Trophoblast cell (in vitro differentiated cells and primary cell): ENCODE measurements around the gene RBM18.

Experiments used
- DNase-seq, 2 donors: peaks; one replicate each; pipeline ENCODE4 v3.0.0-alpha.2; 2016
- H2AFZ ChIP-seq: 2 replicates; pipeline ENCODE4 v1.6.1; 2013; ENCODE audit warnings: low read length, moderate library complexity, mild to moderate bottlenecking; ENCODE audit not compliant: insufficient read depth, poor library complexity
- H2AK5ac ChIP-seq: 2 replicates; pipeline ENCODE4 v1.6.1; 2013; ENCODE audit warnings: mild to moderate bottlenecking, low read length
- H2BK120ac ChIP-seq: 2 replicates; pipeline ENCODE4 v1.6.1; 2013; ENCODE audit warnings: low read length, mild to moderate bottlenecking, moderate library complexity; ENCODE audit not compliant: insufficient read depth, poor library complexity
- H2BK12ac ChIP-seq: 2 replicates; pipeline ENCODE4 v1.6.1; 2013; ENCODE audit warnings: mild to moderate bottlenecking, low read length, moderate library complexity
- H2BK5ac ChIP-seq: 2 replicates; pipeline ENCODE4 v1.6.1; 2013; ENCODE audit warnings: low read length, low read depth, moderate library complexity, mild to moderate bottlenecking; ENCODE audit not compliant: poor library complexity
- H3K14ac ChIP-seq: 2 replicates; pipeline ENCODE4 v1.6.1; 2013; ENCODE audit warnings: mild to moderate bottlenecking, low read length
- H3K18ac ChIP-seq: 2 replicates; pipeline ENCODE4 v1.6.1; 2013; ENCODE audit warnings: mild to moderate bottlenecking, low read length
- H3K23ac ChIP-seq: 2 replicates; pipeline ENCODE4 v1.6.1; 2013; ENCODE audit warnings: low read length
- H3K27ac ChIP-seq: 2 replicates; pipeline ENCODE4 v1.5.1; 2013; ENCODE audit warnings: low read depth, mild to moderate bottlenecking, inconsistent platforms, low read length, moderate library complexity
- H3K27me3 ChIP-seq: 2 replicates; pipeline ENCODE4 v1.6.1; 2013; ENCODE audit warnings: inconsistent platforms, mild to moderate bottlenecking, low read length, moderate library complexity; ENCODE audit not compliant: insufficient read depth
- H3K36me3 ChIP-seq, 2 experiments: 1 replicate in 1 of 2; 2 replicates in 1 of 2; pipeline ENCODE4 v1.6.1; 2013; ENCODE audit warnings: low read length in 2 of 2, mild to moderate bottlenecking in 2 of 2, moderate library complexity in 1 of 2; ENCODE audit not compliant: insufficient read depth in 2 of 2, control insufficient read depth in 1 of 2
- H3K4ac ChIP-seq: 2 replicates; pipeline ENCODE4 v1.6.1; 2013; ENCODE audit warnings: low read depth, mild to moderate bottlenecking, low read length, moderate library complexity
- H3K4me1 ChIP-seq, 2 experiments: 1 replicate in 1 of 2; 2 replicates in 1 of 2; pipeline ENCODE4 v1.6.1; 2013; ENCODE audit warnings: low read length in 2 of 2, mild to moderate bottlenecking in 2 of 2, moderate library complexity in 1 of 2; ENCODE audit not compliant: insufficient read depth in 2 of 2, control insufficient read depth in 1 of 2
- H3K4me2 ChIP-seq: 2 replicates; pipeline ENCODE4 v1.6.1; 2013; ENCODE audit warnings: inconsistent platforms, mild to moderate bottlenecking, low read length, moderate library complexity
- H3K4me3 ChIP-seq: 2 replicates; pipeline ENCODE4 v1.5.1; 2013; ENCODE audit warnings: mild to moderate bottlenecking, low read depth, low read length, inconsistent platforms
- H3K79me1 ChIP-seq: one replicate; pipeline ENCODE4 v1.6.1; 2013; ENCODE audit warnings: low read length
- H3K79me2 ChIP-seq: 2 replicates; pipeline ENCODE4 v1.6.1; 2013; ENCODE audit warnings: low read length, mild to moderate bottlenecking; ENCODE audit not compliant: control insufficient read depth, insufficient read depth, poor library complexity
- H3K9ac ChIP-seq: 2 replicates; pipeline ENCODE4 v1.6.1; 2013; ENCODE audit warnings: mild to moderate bottlenecking, low read length
- H3K9me3 ChIP-seq: 2 replicates; pipeline ENCODE4 v1.6.1; 2013; ENCODE audit warnings: low read depth, mild to moderate bottlenecking, control low read depth, inconsistent platforms, low read length; ENCODE audit not compliant: insufficient read depth
- H4K12ac ChIP-seq: 2 replicates; pipeline ENCODE4 v1.6.1; 2013; ENCODE audit warnings: low read depth, mild to moderate bottlenecking, low read length, moderate library complexity
- H4K8ac ChIP-seq: 2 replicates; pipeline ENCODE4 v1.6.1; 2013; ENCODE audit warnings: low read depth, mild to moderate bottlenecking, low read length, moderate library complexity
- H4K91ac ChIP-seq: one replicate; pipeline ENCODE4 v1.6.1; 2013; ENCODE audit warnings: low read depth, mild to moderate bottlenecking, low read length, moderate library complexity
- WGBS: extraction: QIAGEN DNeasy Blood & Tissue Kit; methylation state at CpG from one replicate; pipeline ENCODE4 v1.1.7; 2013; ENCODE audit warnings: missing lambda C conversion rate; ENCODE audit not compliant: insufficient read length, insufficient coverage; ENCODE audit errors: extremely low coverage; 5-methylcytosine and 5-hydroxymethylcytosine counted together

Gene RBM18

GRCh38 chr9:122222791-122223190, 41.8 kb downstream of the RBM18 start:
- Histone ChIP-seq H3K9ac (no peak overlapping the region), H4K12ac (no peak overlapping the region), H3K18ac (no peak overlapping the region), H3K79me2 (no peaks in the 10 kb centered on the region), H2BK5ac (no peak overlapping the region), H2BK12ac (no peak overlapping the region), H3K27ac (no peak overlapping the region), H3K4me1 (peaks cover 6% of the 10 kb centered on the region in 2 experiments), H3K36me3 (no peaks in the 10 kb centered on the region), H3K4me3 (no peak overlapping the region), H2AFZ (no peak overlapping the region), H4K8ac (no peak overlapping the region), H3K14ac (no peak overlapping the region), H4K91ac (no peak overlapping the region), H3K27me3 (peaks cover 95% of the 10 kb centered on the region), H2BK120ac (no peak overlapping the region), H3K9me3 (peaks cover 15% of the 10 kb centered on the region), H3K4me2 (no peak overlapping the region), H2AK5ac (no peak overlapping the region), H3K4ac (no peak overlapping the region), H3K79me1 (no peaks in the 10 kb centered on the region), H3K23ac (no peak overlapping the region)
- no peak for DNase-seq
- no CpG with 5 or more reads among the region's 5 CpGs for WGBS

- Histone ChIP-seq H3K79me2 (no peaks in the 10 kb centered on the region), H3K18ac (no peak overlapping the region), H3K27me3 (peaks cover 95% of the 10 kb centered on the region), H2BK120ac (no peak overlapping the region), H3K23ac (no peak overlapping the region), H3K36me3 (no peaks in the 10 kb centered on the region), H3K4ac (no peak overlapping the region), H2AFZ (no peak overlapping the region), H4K12ac (no peak overlapping the region), H2AK5ac (no peak overlapping the region), H3K4me3 (no peak overlapping the region), H4K91ac (no peak overlapping the region), H3K4me1 (peaks cover 6% of the 10 kb centered on the region in 2 experiments), H4K8ac (no peak overlapping the region), H3K9me3 (peaks cover 16% of the 10 kb centered on the region), H2BK12ac (no peak overlapping the region), H3K9ac (no peak overlapping the region), H3K79me1 (no peaks in the 10 kb centered on the region), H3K4me2 (no peak overlapping the region), H3K14ac (no peak overlapping the region), H3K27ac (no peak overlapping the region), H2BK5ac (no peak overlapping the region)
- WGBS: no CpG with 5 or more reads among the region's 27 CpGs
- DNase-seq: no peak
Observed at GRCh38 chr9:122221183-122221811, 43.3 kb downstream of the RBM18 start.

DNA sequence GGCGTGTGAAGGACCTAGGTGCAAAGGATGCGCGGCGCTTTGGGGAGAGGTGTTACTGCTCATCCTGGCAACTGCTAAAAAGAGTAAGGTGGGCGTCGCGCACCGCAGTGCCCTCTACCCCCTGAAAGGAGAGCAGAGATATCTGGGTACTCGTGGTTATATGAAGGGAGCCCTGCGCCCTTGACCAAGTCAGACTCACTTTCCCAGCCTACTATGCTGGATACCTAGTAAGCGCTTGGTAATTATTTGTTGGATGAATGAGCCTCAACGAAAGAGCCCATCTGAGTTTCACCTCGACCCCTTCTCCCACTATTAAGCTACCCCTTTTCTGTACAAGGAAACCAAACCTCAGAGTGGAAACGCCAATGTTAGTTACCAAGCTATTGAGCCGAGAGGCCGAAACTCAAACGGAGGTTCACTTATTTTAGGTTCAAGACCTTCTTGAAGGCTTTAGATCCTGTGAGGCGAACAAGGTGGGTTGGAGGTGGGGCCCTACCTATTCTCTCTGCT, 43.9 kb downstream of the RBM18 start:
- Histone ChIP-seq H3K4me1 (peaks cover 2 to 6% of the 10 kb centered on the region in 2 experiments), H3K36me3 (no peaks in the 10 kb centered on the region), H3K27ac (no peak overlapping the region), H3K79me1 (no peaks in the 10 kb centered on the region), H3K4me3 (no peak overlapping the region), H3K9ac (no peak overlapping the region), H2BK120ac (no peak overlapping the region), H2AK5ac (no peak overlapping the region), H3K27me3 (peaks cover 95% of the 10 kb centered on the region), H3K79me2 (no peaks in the 10 kb centered on the region), H3K4me2 (no peak overlapping the region), H3K9me3 (peaks cover 16% of the 10 kb centered on the region), H3K18ac (no peak overlapping the region), H2BK5ac (no peak overlapping the region), H3K14ac (no peak overlapping the region), H4K12ac (no peak overlapping the region), H3K23ac (no peak overlapping the region), H4K91ac (no peak overlapping the region), H2AFZ (no peak overlapping the region), H4K8ac (no peak overlapping the region), H2BK12ac (no peak overlapping the region), H3K4ac (no peak overlapping the region)
- DNase-seq: no peak
- no CpG with 5 or more reads among the region's 18 CpGs for WGBS

DNA sequence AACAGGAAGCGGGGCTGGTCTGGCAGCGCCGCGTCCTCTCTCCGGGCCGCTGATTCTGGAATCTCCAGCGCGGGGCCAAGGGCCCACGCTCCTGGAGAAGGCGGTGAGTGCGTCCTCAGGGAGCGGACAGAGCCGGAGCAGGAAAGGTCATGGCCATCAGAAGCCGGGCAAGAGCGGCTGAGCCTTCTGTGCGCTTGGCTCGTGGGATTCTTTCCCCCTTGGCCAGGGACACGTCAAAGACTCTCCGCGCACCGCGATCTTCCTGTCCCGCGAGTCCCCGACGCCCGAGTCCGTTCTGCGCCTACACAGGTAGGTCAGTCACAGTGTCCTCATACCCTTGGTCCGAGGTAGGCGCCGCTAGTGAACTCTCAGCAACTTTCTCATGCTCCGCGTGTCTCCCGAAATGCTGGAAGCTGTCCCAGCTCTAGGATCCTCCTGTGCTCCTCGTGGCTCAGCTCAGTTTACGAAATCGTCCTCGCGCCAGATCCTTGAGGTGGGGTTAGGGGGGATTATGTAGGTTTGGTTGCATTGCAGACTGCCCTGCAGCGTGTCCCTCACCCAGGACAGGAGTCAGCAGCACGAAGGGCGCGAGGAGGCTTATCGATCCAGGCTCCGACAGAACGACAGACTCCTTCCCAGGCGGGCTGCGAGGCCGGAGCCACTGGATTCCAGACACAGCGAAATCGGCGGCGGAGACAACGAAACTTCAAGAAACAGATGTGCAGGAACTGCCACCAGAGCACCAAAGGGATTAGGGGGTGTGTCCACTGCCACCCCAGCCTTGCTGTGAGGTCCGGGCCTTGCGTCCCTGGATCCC, 44.6 kb downstream of the RBM18 start:
- Histone ChIP-seq H3K27me3 (peaks cover 93% of the 10 kb centered on the region), H2AFZ (no peak overlapping the region), H4K8ac (no peak overlapping the region), H2BK120ac (no peak overlapping the region), H4K91ac (no peak overlapping the region), H3K4ac (no peak overlapping the region), H3K36me3 (no peaks in the 10 kb centered on the region), H3K4me3 (no peak overlapping the region), H2BK5ac (no peak overlapping the region), H3K79me1 (no peaks in the 10 kb centered on the region), H3K27ac (no peak overlapping the region), H3K23ac (no peak overlapping the region), H2AK5ac (no peak overlapping the region), H3K79me2 (no peaks in the 10 kb centered on the region), H4K12ac (no peak overlapping the region), H3K4me1 (peaks cover 2 to 6% of the 10 kb centered on the region in 2 experiments), H3K18ac (no peak overlapping the region), H3K9me3 (peaks cover 16% of the 10 kb centered on the region), H3K14ac (no peak overlapping the region), H3K9ac (no peak overlapping the region), H3K4me2 (peak overlapping the region; percentile 41), H2BK12ac (no peak overlapping the region)
- no peak for DNase-seq
- WGBS: no CpG with 5 or more reads among the region's 57 CpGs
